GM23338 (cell line): ENCODE results near the gene ME3. TPM values are rescaled to one million over a fixed set of nuclear protein-coding genes. Genes with fewer than 3 reads are reported as not detected.

Experiments
- ATAC-seq: fragments of 200-7000 bp; cut with Tn5 transposase; 3 replicates; pipeline ENCODE4 v1.9.1; 2020
- DNase-seq: peaks from one replicate; pipeline ENCODE4 v3.0.0-alpha.2; 2015; ENCODE audit warnings: low spot score
- H2AFZ ChIP-seq: fragments of 200-600 bp; sonication (generic); 2 replicates; pipeline ENCODE4 v1.8.0; 2016; ENCODE audit warnings: antibody characterized with exemption, mild to moderate bottlenecking, moderate library complexity
- H3F3A ChIP-seq: fragments of 200-600 bp; sonication (generic); replicated peaks from 2 replicates; pipeline ENCODE4 v1.8.0; 2017; ENCODE audit warnings: antibody characterized with exemption, mixed run types, low read depth
- H3K27ac ChIP-seq: fragments of 200-600 bp; sonication (generic); 2 replicates; pipeline ENCODE4 v1.6.1; 2016; ENCODE audit warnings: low read depth
- H3K27me3 ChIP-seq: fragments of 200-600 bp; sonication (generic); 2 replicates; pipeline ENCODE4 v1.8.0; 2016; ENCODE audit warnings: mild to moderate bottlenecking, mixed run types, moderate library complexity; ENCODE audit not compliant: insufficient read depth
- H3K36me3 ChIP-seq: fragments of 200-600 bp; sonication (generic); 2 replicates; pipeline ENCODE4 v1.8.0; 2016; ENCODE audit warnings: mild to moderate bottlenecking; ENCODE audit not compliant: insufficient read depth
- H3K4me1 ChIP-seq: fragments of 200-600 bp; sonication (generic); 2 replicates; pipeline ENCODE4 v1.8.0; 2016; ENCODE audit warnings: mild to moderate bottlenecking, moderate library complexity; ENCODE audit not compliant: insufficient read depth
- H3K4me2 ChIP-seq: fragments of 200-600 bp; sonication (generic); 2 replicates; pipeline ENCODE4 v1.7.1; 2017; ENCODE audit warnings: mixed run types
- H3K4me3 ChIP-seq: fragments of 200-600 bp; sonication (generic); 2 replicates; pipeline ENCODE4 v1.6.1; 2016; ENCODE audit warnings: mixed run types
- H3K79me2 ChIP-seq: fragments of 200-600 bp; sonication (generic); replicated peaks from 2 replicates; pipeline ENCODE4 v1.8.0; 2017; ENCODE audit warnings: mild to moderate bottlenecking; ENCODE audit not compliant: insufficient read depth
- H3K9me2 ChIP-seq: fragments of 200-600 bp; sonication (generic); 2 replicates; pipeline ENCODE4 v1.8.0; 2017; ENCODE audit not compliant: insufficient read depth
- H4K20me1 ChIP-seq: fragments of 200-600 bp; sonication (generic); replicated peaks from 2 replicates; pipeline ENCODE4 v1.8.0; 2017; ENCODE audit warnings: mild to moderate bottlenecking; ENCODE audit not compliant: insufficient read depth
- H3K27ac Mint-ChIP-seq: 2 replicates; pipeline ENCODE4 v1.8.0; 2020; ENCODE audit warnings: inconsistent platforms, mild to moderate bottlenecking, moderate library complexity, mixed read lengths
- H3K27me3 Mint-ChIP-seq: 3 replicates; pipeline ENCODE4 v1.8.0; 2022; ENCODE audit warnings: low read depth, mild to moderate bottlenecking, moderate library complexity, mixed read lengths, inconsistent platforms; ENCODE audit not compliant: insufficient read depth, poor library complexity
- H3K36me3 Mint-ChIP-seq: 3 replicates; pipeline ENCODE4 v1.8.0; 2021; ENCODE audit warnings: low read depth, mild to moderate bottlenecking, inconsistent platforms, moderate library complexity, mixed read lengths
- H3K4me1 Mint-ChIP-seq: 3 replicates; pipeline ENCODE4 v1.8.0; 2020; ENCODE audit warnings: mild to moderate bottlenecking, inconsistent platforms, mixed read lengths
- H3K4me3 Mint-ChIP-seq: 3 replicates; pipeline ENCODE4 v1.8.0; 2021; ENCODE audit warnings: moderate library complexity, mild to moderate bottlenecking, inconsistent platforms, mixed read lengths
- H3K9me3 Mint-ChIP-seq: 3 replicates; pipeline ENCODE4 v1.8.0; 2020; ENCODE audit warnings: moderate library complexity, mild to moderate bottlenecking, inconsistent platforms, mixed read lengths
- ETS1 ChIP-seq: IDR thresholded peaks from 2 replicates; pipeline ENCODE4 v1.6.1; 2016; ENCODE audit warnings: antibody characterized with exemption
- EZH2 ChIP-seq: fragments of 200-600 bp; sonication (generic); IDR thresholded peaks from one replicate; pipeline ENCODE4 v1.8.0; 2017; ENCODE audit warnings: antibody characterized with exemption, mild to moderate bottlenecking, low read depth; ENCODE audit not compliant: unreplicated experiment
- EZH2phosphoT487 ChIP-seq: fragments of 200-600 bp; sonication (generic); IDR thresholded peaks from one replicate; pipeline ENCODE4 v1.8.1; 2018; ENCODE audit warnings: antibody characterized with exemption; ENCODE audit not compliant: unreplicated experiment
- JUNB ChIP-seq: IDR thresholded peaks from one replicate; pipeline ENCODE4 v1.6.1; 2016; ENCODE audit warnings: antibody characterized with exemption; ENCODE audit not compliant: unreplicated experiment
- NANOG ChIP-seq: IDR thresholded peaks from 2 replicates; pipeline ENCODE4 v1.6.1; 2016; ENCODE audit warnings: antibody characterized with exemption, borderline replicate concordance
- POLR2AphosphoS5 ChIP-seq: IDR thresholded peaks from 2 replicates; pipeline ENCODE4 v1.6.1; 2016; ENCODE audit warnings: antibody characterized with exemption, low read depth
- STAT1 ChIP-seq: IDR thresholded peaks from one replicate; pipeline ENCODE4 v1.6.1; 2016; ENCODE audit warnings: antibody characterized with exemption; ENCODE audit not compliant: unreplicated experiment
- ZNF114 ChIP-seq: fragments of 250-450 bp; sonication (Bioruptor Pico); IDR thresholded peaks from 2 replicates; pipeline ENCODE4 v1.5.0; 2020; ENCODE audit warnings: mild to moderate bottlenecking, moderate library complexity
- ZNF331 ChIP-seq: fragments of 250-450 bp; sonication (Bioruptor Pico); IDR thresholded peaks from 2 replicates; pipeline ENCODE4 v1.5.0; 2020; ENCODE audit warnings: low read depth, mild to moderate bottlenecking, moderate library complexity
- polyA plus RNA-seq: library from polyadenylated mRNA; unstranded; fragments of >200 nt; fragmentation: Nextera tagmentation; extraction: Ambion mirVana; gene quantifications from 2 replicates; pipeline ENCODE4 v1.2.1, GENCODE V29; 2016
- total RNA-seq: library from RNA; depleted of rRNA; stranded (reverse); fragments of >200 nt; shearing (Covaris generic); gene quantifications from 2 replicates; pipeline ENCODE4 v1.2.3, GENCODE V29; 2014
- TF ChIP-seq, protein P1 (sequence below): IDR thresholded peaks from one replicate; pipeline ENCODE4 v1.6.1; 2018; ENCODE audit warnings: antibody characterized with exemption; ENCODE audit not compliant: unreplicated experiment

Gene ME3
- total and polyA plus RNA-seq, 2 experiments from 2014 or later, result 1.3 to 4.0 TPM

- H3K9me2 ChIP-seq, result no peaks in the 10 kb centered on the region
- no peaks in the 10 kb centered on the region for H3K27me3 Mint-ChIP-seq
- no peaks in the 10 kb centered on the region for H3K36me3 ChIP-seq
- no peak for DNase-seq
- H3K4me1 Mint-ChIP-seq, result peaks cover 10% of the 10 kb centered on the region
- no peak overlapping the region for H3K4me3 Mint-ChIP-seq
- H4K20me1 ChIP-seq, result no peaks in the 10 kb centered on the region
- no peaks in the 10 kb centered on the region for H3F3A ChIP-seq
- no peak overlapping the region for H3K27ac Mint-ChIP-seq
- no peak overlapping the region for H3K4me3 ChIP-seq
- H3K27me3 ChIP-seq, result no peaks in the 10 kb centered on the region
- TF ChIP-seq JUNB, result no peak
- TF ChIP-seq EZH2, result no peak
- no peak for TF ChIP-seq ZNF331 (CRISPR knock-in tag)
- no peak for TF ChIP-seq EZH2phosphoT487
- no peak for TF ChIP-seq POLR2AphosphoS5
- TF ChIP-seq, protein P1, sequence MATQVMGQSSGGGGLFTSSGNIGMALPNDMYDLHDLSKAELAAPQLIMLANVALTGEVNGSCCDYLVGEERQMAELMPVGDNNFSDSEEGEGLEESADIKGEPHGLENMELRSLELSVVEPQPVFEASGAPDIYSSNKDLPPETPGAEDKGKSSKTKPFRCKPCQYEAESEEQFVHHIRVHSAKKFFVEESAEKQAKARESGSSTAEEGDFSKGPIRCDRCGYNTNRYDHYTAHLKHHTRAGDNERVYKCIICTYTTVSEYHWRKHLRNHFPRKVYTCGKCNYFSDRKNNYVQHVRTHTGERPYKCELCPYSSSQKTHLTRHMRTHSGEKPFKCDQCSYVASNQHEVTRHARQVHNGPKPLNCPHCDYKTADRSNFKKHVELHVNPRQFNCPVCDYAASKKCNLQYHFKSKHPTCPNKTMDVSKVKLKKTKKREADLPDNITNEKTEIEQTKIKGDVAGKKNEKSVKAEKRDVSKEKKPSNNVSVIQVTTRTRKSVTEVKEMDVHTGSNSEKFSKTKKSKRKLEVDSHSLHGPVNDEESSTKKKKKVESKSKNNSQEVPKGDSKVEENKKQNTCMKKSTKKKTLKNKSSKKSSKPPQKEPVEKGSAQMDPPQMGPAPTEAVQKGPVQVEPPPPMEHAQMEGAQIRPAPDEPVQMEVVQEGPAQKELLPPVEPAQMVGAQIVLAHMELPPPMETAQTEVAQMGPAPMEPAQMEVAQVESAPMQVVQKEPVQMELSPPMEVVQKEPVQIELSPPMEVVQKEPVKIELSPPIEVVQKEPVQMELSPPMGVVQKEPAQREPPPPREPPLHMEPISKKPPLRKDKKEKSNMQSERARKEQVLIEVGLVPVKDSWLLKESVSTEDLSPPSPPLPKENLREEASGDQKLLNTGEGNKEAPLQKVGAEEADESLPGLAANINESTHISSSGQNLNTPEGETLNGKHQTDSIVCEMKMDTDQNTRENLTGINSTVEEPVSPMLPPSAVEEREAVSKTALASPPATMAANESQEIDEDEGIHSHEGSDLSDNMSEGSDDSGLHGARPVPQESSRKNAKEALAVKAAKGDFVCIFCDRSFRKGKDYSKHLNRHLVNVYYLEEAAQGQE, result no peak
- no peak for TF ChIP-seq ETS1
- no peak for TF ChIP-seq ZNF114 (CRISPR knock-in tag)
- no peak for TF ChIP-seq NANOG
- no peak for TF ChIP-seq STAT1
- no peaks in the 10 kb centered on the region for H3K36me3 Mint-ChIP-seq
- H3K27ac ChIP-seq, result no peak overlapping the region
- no peak for ATAC-seq
- H3K4me1 ChIP-seq, result no peaks in the 10 kb centered on the region
- no peak overlapping the region for H3K4me2 ChIP-seq
- H3K79me2 ChIP-seq, result no peaks in the 10 kb centered on the region
- H3K9me3 Mint-ChIP-seq, result no peaks in the 10 kb centered on the region
- no peak overlapping the region for H2AFZ ChIP-seq
Measured at GRCh38 chr11:86625544-86625943, 46.9 kb downstream of the ME3 start.

DNA sequence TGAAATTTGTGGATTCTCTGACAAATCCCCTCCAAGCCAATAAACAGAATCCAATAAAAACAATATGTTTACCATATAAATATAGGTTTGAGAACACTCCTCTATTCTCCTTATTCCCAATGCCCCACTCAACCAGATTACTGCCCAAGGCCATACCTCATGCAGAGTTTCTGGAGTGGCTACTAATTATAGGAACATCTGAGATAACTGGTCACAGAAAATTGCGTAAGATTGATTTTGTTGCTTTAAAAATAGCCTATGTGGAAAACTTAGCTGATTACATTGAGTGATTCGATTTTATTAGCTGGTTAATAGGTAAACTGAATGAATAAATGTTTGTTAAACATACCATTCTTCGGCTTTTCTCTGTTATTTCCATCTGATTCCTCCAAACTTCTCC is 48.0 kb downstream of the ME3 start:
- Histone ChIP-seq H3K4me1 (no peaks in the 10 kb centered on the region), H3K4me3 (no peak overlapping the region), H3K4me2 (no peak overlapping the region), H2AFZ (no peak overlapping the region), H3K27ac (no peak overlapping the region), H3K27me3 (no peaks in the 10 kb centered on the region), H3K79me2 (no peaks in the 10 kb centered on the region), H3K9me2 (no peaks in the 10 kb centered on the region), H3K36me3 (no peaks in the 10 kb centered on the region), H4K20me1 (no peaks in the 10 kb centered on the region), H3F3A (no peaks in the 10 kb centered on the region)
- Mint-ChIP-seq H3K36me3 (no peaks in the 10 kb centered on the region), H3K9me3 (no peaks in the 10 kb centered on the region), H3K4me3 (no peak overlapping the region), H3K27ac (no peak overlapping the region), H3K27me3 (no peaks in the 10 kb centered on the region), H3K4me1 (peaks cover 10% of the 10 kb centered on the region)
- no peak for ATAC-seq
- DNase-seq, result no peak
- TF ChIP-seq POLR2AphosphoS5, result no peak
- no peak for TF ChIP-seq EZH2phosphoT487
- TF ChIP-seq, protein P1, result no peak
